HG03432 (cell line): Measurements from ENCODE around the gene MIB2.
"Not testable (repeated sequence)": the region's sequence is repeated elsewhere in the genome, so short reads cannot be mapped to it uniquely, and the experiment has no call there.

Experiments used
- ATAC-seq: cut with Tn5 transposase; IDR thresholded peaks from one replicate; pipeline ENCODE4 v1.9.1; 2021; ENCODE audit warnings: mild to moderate bottlenecking, moderate library complexity; ENCODE audit not compliant: unreplicated experiment

Gene MIB2

DNA sequence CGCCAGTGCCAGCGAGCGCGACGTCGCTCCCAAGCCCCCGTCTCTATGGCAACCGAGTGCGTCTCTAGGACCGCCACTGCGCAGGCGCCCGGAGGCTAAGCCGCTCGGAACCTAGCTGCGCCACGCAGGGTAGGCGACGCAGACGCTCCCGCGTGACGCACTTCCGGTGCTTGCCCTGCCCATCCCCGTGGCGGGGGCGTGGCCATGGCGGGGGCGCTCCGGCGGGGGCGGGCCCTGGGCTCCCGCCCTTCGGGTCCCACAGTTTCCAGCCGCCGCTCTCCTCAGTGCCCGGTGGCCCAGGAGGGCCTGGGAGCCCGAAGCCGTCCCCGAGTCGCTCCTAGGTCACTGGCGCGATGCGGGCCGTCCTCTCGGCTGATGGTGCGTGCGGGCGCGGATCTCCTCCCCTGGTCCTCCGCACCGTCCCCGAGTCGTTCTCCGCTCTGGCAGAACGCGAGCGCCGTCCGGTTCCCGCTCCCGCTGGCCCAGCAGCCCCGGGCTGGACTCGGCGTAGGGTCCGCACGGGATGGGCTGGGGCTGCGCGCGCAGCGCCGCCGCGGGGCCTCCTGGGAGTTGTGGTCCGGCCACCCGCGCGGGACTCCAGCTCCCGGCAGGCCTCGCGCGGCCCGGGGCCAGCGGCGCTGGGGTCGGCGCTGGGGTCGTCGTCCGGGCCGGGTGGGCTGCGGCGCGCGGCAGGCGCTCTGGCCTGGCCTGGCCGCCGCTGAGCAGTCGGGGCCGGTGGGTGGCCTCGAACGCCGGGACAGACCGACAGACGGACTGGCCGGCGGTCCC lies at the start of gene MIB2:
Gene MIB2, plus strand, starts transcription at position 245 of the 789 bp plus-strand sequence. CDS start 7,953 bp downstream, outside the sequence.
- peak; percentile 82 for ATAC-seq

DNA sequence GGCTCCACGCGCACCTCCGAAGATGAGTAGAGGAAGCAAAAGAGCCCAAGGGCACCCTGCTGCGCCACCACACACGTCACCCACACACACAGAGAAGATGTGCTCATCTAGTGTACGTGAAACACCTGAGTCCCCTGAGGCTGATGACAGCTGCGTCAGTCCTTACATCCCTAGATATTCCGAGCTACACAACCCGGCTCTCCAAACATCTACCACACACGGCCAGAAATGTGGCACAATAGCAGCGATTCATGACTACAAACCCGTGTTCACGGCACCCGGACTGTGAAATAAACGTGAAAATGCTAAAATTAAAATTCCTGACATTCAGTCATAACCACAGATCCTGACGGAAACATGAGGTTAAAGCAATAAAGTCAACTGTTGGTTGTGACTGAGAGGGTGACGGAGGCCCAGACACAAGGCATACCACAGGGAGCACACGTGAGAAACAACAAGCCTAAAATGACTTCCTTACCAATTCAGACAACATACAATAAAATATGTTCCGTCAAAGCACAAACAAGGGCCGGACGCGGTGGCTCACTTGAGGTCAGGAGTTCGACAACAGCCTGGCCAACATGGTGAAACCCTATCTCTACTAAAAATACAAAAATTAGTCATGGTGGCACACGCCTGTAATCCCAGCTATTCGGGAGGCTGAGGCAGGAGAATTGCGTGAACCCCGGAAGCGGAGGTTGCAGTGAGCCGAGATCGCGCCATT lies 48.0 kb upstream of the MIB2 start:
- ATAC-seq = no peak

DNA sequence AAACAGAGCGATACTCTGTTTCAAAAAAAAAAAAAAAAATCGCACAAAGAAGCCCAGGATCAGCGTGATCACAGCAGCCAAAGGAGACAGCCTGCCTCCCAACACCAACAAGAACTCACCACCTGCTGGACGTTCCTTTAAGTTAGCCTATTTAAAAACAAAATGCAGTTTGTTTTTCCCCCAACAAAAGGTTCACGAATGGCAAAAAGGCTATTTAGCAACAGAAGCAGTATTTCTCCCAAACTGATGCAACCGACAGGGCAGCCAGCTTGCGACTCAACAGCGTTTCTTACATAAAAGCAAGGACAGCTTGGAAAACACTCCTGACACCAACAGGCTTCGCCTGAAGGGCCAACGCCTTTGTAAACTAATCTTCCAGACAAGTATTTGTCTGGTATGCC lies 47.4 kb upstream of the MIB2 start:
- no peak for ATAC-seq

DNA sequence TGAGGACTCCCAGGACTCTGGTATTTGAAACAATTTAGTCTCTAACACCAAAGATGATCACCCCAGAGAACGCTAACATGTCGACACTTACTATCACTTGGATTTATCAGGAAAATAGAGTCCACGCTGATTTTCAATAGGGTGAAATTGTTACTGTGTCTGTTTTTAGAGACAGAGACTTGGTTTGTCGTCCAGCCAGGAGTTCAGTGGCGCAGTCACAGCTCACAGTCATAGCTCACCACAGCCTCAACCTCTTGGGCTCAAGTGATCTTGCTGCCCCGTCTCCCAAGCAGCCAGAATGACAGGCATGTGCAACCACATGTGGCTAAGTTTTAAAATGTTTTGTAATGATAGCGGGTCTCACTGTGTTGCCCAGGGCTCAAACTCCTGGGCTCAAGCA lies 46.0 kb upstream of the MIB2 start:
- no peak for ATAC-seq

DNA sequence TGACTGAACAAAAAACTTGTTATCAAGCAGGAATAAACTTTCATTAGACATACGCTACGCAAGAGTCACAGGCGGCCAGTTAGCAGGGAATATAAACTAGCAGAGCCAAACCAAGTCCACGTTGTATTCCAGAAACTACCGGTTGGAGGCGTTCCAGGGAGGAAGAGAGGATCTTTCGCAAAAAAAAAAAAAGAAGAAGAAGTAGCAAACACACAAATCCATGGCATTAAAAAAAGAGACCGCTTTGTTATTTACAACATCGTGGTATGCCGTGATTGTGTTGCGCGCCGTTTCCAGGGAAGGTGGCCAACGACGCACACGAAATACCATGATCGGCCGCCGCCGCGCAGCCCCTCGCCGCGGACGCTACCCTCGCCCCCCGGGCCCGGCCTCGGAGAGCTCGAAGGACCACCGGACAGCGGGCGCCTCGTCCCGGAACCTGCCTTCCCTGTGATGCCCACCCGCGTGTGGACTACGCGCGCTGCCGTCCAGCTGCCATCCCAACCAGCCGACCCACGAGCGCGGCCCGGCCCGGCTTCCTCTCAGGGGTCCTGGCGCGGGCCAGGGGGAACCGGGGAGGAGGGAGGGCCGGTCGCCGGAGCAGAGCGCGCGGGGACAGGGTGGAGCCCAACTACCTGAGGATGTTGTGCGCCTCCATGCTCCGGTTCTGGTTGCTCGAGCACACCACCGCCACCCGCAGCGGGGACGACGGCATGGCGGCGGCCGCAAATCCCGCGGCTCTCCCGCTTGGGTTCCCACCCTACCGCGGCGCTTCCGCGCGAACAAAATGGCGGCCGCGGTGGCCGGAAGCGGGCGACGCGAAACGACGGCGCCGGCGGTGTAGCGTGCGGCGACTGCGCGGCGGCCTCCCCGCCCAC lies 41.2 kb upstream of the MIB2 start:
- ATAC-seq = peak; percentile 69

DNA sequence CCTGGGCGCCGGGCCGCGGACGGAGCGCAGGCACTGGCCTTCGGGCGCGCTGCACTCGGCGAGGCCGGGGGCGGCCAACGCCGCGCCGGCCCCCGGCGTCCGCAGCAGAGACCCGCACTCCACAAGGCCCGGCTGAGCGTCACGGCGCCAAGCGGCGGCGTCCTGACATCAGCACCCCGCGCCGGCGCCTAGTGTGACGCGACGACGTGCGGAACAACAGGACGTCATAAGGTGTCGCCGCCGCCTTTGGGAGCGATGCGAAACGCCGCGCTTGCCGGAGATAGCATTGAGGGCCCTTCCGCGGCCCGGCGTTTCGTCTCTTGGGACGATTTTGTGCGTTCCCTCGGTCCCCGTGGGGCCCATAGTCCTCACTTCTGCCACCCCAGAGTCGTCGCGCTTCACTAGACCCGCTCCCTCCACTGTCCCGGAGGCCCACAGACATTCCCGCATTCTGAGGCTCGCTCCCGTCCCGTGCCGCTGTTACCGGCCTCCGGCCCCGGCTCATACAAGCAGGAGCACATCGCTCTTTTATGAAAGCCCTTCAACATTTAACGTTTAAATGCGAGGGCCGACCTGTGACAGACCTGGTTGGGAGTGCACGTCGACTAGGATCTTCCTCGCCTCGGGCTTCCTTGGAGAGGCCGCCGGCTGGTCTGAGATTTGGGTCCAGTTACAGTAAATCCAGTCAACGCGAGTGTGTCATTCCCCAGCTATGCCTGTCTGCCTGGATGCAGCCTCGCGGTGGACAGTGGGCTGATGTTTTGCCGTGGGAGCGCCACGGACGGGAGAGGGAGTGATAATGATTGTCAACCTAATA lies 40.4 kb upstream of the MIB2 start, which contains the start of gene SSU72:
Gene SSU72, minus strand, starts transcription at position 143 of the 817 bp plus-strand sequence. CDS start 306 bp downstream, outside the sequence.
- ATAC-seq = peak; percentile 79

DNA sequence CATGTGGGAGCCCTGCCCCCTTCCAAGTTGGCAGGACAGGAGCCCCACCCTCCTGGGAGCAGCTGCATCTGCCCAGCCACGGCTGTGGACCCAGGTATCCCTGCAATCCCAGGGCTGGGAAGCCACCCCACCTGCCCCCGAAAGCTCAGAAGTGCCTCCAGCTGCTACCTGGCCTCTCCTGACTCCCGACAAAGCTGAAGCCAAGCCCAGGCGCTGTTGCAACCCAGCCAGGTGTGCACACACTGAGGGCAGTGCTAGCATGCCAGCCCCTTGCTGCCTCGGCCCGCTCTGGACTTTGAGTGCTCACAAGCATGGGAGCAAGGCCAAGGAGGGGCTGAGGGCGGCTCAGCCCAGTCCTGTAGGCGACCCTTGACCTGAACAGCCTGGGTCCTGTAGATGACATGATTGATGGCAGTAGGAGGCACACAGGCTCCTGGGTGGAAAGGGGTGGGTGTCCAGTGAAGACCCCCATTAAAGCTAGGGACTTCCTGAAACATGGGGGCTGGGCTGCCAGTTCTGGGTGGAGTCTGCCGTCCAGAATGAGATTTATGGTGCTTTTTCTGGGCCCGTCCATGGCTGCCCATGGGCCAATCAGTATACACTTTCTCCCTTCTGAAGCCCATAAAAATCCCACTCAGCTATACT lies 37.8 kb upstream of the MIB2 start:
- ATAC-seq = no peak

DNA sequence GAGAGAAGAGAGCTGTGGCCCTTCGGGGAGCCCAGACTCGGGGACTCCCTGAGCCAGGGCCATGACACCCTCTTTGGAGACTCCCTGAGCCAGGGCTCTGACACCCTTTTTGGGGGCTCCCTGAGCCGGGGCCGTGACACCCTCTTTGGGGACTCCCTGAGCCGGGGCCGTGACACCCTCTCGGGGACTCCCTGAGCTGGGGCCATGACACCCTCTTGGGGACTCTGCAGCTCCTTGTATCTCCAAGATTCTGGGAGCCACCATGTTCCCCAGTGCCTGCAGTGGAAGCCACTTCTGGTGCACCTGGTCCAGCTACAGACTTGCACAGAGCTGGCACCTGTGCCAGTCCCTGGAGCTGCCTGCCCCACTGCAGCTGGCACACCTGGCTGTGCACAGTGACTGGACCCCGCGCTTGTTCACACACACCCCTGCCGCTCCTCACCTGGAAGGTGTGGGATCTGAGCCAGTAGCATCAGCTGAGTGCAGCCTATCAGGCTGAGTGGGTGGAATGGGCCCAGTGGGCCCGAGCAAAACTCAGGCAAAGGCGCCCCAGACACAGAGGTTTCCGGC lies 36.8 kb upstream of the MIB2 start:
- ATAC-seq = no peak

DNA sequence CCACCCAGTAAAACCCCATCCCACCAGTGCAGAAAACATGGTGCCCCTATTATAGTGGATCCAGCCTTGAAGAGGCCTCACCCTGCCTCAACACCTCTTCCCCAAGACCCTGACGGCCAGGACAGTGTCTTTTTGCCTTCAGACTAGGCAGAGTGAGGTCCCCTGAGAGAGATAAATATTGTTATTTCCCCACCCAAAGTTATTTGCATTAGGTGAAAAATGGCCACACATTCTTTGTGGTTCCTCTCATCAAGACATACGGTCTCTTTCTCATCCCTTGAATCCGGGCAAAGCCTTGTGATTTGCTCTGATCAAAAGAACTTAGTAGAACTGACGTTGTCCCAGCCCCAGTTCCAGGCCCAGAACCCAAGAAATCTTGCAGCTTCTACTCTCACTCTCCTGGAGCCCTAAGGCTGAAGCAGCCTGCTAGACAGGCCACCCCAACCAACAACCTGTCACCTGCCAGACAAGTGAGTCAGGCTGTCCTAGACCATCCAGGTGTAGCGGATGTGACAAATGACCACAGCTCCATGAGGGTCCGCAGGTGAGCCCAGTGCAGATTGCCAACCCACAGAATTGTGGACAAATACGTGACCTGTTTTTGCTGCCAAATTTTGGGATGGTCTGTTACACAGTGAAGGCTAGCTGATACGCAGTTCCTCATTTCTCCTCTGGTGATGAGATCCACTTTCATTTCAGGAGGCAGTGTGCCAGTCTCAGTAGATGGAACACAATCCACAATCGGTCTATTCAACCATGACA lies 32.5 kb upstream of the MIB2 start:
- no peak for ATAC-seq

DNA sequence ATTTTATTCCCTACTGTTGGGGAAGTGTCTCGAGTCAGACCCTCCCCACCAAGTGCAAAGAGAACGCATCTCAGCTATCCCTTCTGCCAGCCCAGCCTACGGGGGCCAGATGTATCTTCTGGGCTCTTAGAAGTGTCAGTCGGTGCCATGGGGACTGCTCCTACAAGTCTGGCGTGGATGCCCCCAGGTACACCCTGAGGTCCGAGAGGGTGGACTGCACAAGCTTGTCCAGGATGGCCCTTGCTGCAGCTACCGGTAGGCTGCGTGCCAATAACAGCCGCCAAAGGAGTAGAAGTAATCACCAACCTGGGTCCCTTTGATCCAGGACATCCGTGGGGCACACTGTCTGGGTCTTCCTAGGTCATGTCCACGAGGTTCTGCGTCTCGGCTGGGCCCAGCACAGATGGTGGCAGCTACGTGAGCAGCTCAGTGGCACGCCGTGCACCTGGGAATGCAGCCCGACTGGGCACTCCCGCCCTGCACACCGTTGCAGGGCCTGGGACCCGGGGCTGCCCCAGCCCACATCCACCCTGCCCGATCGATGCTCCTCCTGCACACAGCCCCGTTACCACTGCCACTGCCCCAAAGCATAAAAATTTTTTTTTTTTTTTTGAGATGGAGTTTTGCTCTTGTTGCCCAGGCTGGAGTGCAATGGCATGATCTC lies 31.8 kb upstream of the MIB2 start:
- ATAC-seq = no peak

DNA sequence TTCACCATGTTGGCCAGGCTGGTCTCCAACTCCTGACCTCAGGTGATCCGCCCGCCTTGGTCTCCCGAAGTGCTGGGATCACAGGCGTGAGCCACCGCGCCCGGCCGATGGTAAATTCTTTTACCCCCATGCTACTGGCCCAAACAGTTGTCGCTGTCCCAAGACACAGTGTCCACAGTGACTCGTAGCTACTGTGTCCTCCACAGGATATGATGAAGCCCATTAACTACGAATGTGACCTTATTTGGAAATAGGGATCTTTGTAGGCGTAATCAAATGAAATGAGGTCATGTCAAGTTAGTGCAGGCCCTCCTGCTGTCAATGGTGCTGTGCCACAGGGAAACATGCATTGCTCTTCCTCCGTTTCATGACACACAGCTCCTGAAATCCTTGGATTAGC lies 23.8 kb upstream of the MIB2 start:
- ATAC-seq = no peak

DNA sequence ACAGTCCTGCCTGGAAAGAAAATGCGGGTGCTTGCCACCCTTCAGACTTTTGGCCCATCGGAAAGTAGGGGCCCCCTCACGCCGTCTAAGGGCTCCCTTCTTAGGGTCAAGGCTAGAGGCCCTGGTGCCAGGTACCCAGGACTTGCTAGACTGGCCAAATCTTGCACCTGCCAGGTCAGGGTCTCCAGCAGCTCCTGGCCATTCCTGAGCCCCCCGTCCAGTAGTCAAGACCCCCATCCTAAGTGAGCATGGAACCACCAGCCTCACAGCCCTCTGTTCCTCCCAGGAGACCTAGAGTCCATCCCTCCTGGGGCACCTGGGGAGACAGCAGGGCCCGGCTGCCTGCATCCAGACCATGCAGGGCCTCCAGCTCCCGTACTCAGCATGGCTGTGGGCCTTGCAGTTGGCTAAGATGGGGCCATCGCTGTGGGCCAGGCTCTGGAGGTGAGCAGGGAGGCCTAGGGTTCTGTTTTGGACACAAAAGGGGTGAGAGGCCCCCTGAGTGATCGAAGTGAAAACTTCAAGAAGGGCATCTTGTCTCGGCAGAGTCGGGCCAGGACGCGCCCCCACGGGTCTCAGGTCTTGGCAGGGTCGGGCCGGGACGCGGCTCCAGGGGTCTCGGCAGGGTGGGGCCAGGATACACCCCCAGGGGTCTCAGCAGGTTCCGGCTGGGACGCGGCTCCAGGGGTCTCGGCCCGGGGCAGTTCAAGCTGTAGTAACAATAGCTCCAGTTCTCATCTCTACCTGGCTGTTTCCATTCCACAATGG lies 21.3 kb upstream of the MIB2 start:
- ATAC-seq = no peak

DNA sequence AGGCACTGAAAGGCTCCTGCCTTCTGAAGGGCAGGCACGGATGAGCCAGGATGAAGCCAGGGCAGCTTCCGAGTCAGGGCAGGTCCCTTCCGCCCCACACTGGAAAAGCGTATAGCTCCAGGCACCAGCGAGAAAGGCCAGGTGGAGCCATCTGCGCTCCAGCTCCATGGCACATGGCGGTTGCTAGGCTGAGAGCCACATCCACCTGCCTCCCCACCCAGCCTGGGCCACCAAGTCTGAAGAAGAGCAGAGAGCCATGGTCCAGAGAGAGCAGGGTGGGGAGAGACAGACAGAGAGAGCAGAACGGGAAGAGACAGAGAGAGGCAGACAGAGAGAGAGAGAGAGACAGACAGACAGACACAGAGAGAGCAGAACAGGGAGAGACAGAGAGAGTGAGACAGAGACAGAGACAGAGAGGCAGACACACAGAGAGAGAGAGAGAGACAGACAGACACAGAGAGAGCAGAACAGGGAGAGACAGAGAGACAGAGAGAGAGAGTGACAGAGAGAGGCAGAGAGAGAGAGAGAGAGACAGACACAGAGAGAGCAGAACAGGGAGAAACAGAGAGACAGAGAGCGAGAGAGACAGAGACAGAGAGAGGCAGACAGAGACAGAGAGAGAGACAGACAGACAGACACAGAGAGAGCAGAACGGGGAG lies 20.6 kb upstream of the MIB2 start:
- ATAC-seq = no peak

DNA sequence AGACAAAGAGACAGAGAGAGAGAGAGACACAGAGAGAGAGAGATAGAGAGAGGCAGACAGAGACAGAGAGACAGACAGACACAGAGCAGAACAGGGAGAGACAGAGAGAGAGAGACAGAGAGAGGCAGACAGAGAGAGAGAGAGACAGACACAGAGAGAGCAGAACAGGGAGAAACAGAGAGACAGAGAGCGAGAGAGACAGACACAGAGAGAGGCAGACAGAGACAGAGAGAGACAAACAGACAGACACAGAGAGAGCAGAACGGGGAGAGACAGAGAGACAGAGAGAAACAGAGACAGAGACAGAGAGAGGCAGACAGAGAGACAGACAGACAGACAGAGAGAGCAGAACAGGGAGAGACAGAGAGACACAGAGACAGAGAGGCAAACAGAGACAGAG lies 20.0 kb upstream of the MIB2 start:
- not testable (repeated sequence) for ATAC-seq

DNA sequence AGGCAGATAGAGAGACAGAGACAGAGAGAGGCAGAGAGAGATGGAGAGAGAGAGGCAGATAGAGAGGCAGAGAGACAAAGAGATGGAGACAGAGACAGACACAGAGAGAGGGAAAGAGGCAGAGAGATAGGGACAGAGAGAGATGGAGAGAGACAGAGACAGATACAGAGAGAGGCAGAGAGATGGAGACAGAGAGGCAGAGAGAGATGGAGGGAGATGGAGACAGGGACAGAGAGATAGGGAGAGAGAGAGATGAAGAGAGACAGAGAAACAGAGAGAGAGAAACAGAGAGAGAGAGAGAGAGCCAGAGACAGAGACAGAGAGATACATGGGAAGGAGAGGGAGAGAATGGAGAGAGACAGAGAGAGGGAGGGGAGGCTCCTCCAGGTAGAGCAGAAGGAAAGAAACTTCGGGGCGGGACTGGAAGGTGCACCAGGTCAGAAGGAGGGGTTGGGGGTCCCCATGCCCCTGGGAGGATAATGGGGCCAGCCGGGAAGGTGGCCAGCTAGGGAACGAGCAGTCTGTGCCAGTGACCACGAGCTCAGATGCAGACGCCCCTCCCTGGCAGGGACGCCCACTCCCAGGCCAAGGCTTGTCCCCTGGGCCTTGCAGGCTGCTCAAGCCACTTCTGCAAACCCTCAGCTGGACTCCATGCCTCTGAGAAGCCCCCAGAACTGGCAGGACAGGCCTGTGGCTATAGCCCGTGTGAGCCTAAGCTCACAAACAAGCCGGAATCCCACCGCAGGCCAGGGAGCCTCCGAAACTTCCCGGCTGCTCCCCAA lies 18.6 kb upstream of the MIB2 start:
- no peak for ATAC-seq

DNA sequence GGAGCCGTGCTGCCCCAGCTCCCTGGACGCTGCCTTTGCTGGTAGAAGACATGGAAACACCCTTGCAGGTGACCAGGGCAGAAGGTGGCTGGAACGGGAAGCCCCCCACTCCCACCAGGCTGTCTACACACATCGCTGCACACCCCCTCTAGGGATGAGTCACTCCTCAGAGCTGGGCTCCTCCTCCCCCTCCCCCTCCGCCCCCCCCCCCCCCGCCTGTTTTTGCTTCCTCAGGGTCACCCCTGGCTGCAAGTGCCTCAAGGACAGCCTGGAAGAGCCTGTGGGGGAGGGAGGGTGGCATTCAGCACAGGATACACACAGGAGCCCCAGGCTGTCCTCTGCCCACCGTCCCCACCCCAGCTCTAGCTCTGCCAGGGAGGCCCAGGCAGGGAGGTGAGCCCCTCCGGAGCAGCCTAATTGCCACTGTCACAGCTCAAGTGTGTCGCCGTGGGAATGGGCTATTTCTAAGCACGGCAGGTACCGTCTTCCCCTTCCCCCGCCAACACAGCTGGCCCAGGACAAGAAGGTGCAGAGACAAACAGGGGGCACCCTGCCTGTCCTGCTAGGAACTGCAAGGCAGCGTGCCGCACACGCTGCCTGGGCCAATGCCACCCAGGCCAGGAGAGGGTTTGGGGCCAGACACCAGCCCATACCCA lies 17.9 kb upstream of the MIB2 start:
- no peak for ATAC-seq
